Ramos (cell line): ENCODE data around the gene TCEANC.
"Not testable (repeated sequence)": the region's sequence is repeated elsewhere in the genome, so short reads cannot be mapped to it uniquely, and the experiment has no call there.

Source experiments
- in situ Hi-C: fragments of 300-500 bp; cut with MboI; formaldehyde crosslinking; loops from one replicate; pipeline ENCODE4 v1.14.3; 2022; ENCODE audit warnings: low sequenced_read_pairs; ENCODE audit not compliant: unreplicated experiment

TCEANC gene

GRCh38 chrX:13652850-13653693 is at the start of gene TCEANC:
Gene TCEANC (plus strand): TSS chrX:13653141. CDS start chrX:13662509, 9,368 bp downstream.
- in situ Hi-C loops = loop anchor here (10.0 kb wide), 2 partner anchors 148 to 382 kb away; no protein-coding TSS in a partner anchor

- in situ Hi-C loops = no loop called here
Measured at GRCh38 chrX:13605611-13606010, 47.3 kb upstream of the TCEANC start.

- in situ Hi-C loops = no loop called here
Measured at GRCh38 chrX:13607331-13607995, 45.5 kb upstream of the TCEANC start.

- in situ Hi-C loops = no loop called here
Measured at GRCh38 chrX:13607996-13608365, 45.0 kb upstream of the TCEANC start.

- in situ Hi-C loops = no loop called here
Measured at GRCh38 chrX:13614154-13614553, 38.8 kb upstream of the TCEANC start.

- in situ Hi-C loops = no loop called here
Measured at GRCh38 chrX:13620207-13620606, 32.7 kb upstream of the TCEANC start.

- in situ Hi-C loops = no loop called here
Measured at GRCh38 chrX:13622401-13622964, 30.5 kb upstream of the TCEANC start.

- in situ Hi-C loops = no loop called here
Measured at GRCh38 chrX:13627306-13627705, 25.6 kb upstream of the TCEANC start.

GRCh38 chrX:13637224-13637623 is 15.7 kb upstream of the TCEANC start:
- in situ Hi-C loops = not testable (repeated sequence)

GRCh38 chrX:13638021-13638420 is 14.9 kb upstream of the TCEANC start:
- in situ Hi-C loops = no loop called here

- in situ Hi-C loops = no loop called here
Measured at GRCh38 chrX:13638826-13639225, 14.1 kb upstream of the TCEANC start.

- in situ Hi-C loops = not testable (repeated sequence)
Measured at GRCh38 chrX:13641684-13642083, 11.3 kb upstream of the TCEANC start.

GRCh38 chrX:13645464-13646153 is 7.3 kb upstream of the TCEANC start:
- in situ Hi-C loops = no loop called here

- in situ Hi-C loops = no loop called here
Measured at GRCh38 chrX:13646154-13646549, 6.8 kb upstream of the TCEANC start.

GRCh38 chrX:13647709-13648212 is 5.2 kb upstream of the TCEANC start:
- in situ Hi-C loops = no loop called here

- in situ Hi-C loops = not testable (repeated sequence)
Measured at GRCh38 chrX:13648336-13648735, 4.6 kb upstream of the TCEANC start.

- in situ Hi-C loops = loop anchor here (10.0 kb wide), 2 partner anchors 145 to 385 kb away; no protein-coding TSS in a partner anchor
Measured at GRCh38 chrX:13649838-13650237, 3.1 kb upstream of the TCEANC start.

- in situ Hi-C loops = loop anchor here (10.0 kb wide), 2 partner anchors 146 to 384 kb away; no protein-coding TSS in a partner anchor
Measured at GRCh38 chrX:13650318-13650717, 2.6 kb upstream of the TCEANC start.

- in situ Hi-C loops = loop anchor here (10.0 kb wide), 2 partner anchors 146 to 384 kb away; no protein-coding TSS in a partner anchor
Measured at GRCh38 chrX:13651150-13651549, 1.8 kb upstream of the TCEANC start.

GRCh38 chrX:13652287-13652793 is 601 bp upstream of the TCEANC start:
- in situ Hi-C loops = loop anchor here (10.0 kb wide), 2 partner anchors 148 to 382 kb away; no protein-coding TSS in a partner anchor
